ENCODE measurements around the gene TMED9.

Gene TMED9

GRCh38 chr5:177554474-177555111, 37.4 kb upstream of the TMED9 start, which contains the start of gene FAM193B:
TSS of gene FAM193B (minus strand) at chr5:177554563. CDS start at chr5:177554458, 105 bp downstream.
- no peaks in the 10 kb centered on the region for H3K9me2 ChIP-seq (replicated peaks; ENCODE audit: insufficient read depth, low read length)
- peak within 1 kb of the TSS; percentile 96 for H3K4me2 ChIP-seq (ENCODE audit: low read depth, low read length)
- H3K9me3 ChIP-seq (replicated peaks; ENCODE audit: insufficient read depth, low read length): no peaks in the 10 kb centered on the region
- TF ChIP-seq, protein P1, sequence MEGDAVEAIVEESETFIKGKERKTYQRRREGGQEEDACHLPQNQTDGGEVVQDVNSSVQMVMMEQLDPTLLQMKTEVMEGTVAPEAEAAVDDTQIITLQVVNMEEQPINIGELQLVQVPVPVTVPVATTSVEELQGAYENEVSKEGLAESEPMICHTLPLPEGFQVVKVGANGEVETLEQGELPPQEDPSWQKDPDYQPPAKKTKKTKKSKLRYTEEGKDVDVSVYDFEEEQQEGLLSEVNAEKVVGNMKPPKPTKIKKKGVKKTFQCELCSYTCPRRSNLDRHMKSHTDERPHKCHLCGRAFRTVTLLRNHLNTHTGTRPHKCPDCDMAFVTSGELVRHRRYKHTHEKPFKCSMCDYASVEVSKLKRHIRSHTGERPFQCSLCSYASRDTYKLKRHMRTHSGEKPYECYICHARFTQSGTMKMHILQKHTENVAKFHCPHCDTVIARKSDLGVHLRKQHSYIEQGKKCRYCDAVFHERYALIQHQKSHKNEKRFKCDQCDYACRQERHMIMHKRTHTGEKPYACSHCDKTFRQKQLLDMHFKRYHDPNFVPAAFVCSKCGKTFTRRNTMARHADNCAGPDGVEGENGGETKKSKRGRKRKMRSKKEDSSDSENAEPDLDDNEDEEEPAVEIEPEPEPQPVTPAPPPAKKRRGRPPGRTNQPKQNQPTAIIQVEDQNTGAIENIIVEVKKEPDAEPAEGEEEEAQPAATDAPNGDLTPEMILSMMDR (IDR thresholded peaks at IDR 0.05; ENCODE audit: low read length): peak; percentile 34
- no peak for TF ChIP-seq EZH2phosphoT487 (IDR thresholded peaks at IDR 0.05; ENCODE audit: low read length)
- H3K9ac ChIP-seq (ENCODE audit: low read length): peak within 1 kb of the TSS; percentile 63
- H3K27me3 ChIP-seq (replicated peaks; ENCODE audit: insufficient read depth, low read length): no peaks in the 10 kb centered on the region
- peaks cover 7% of the 10 kb centered on the region for H3K4me1 ChIP-seq (ENCODE audit: low read length)
- H3K79me2 ChIP-seq (ENCODE audit: low read length): peaks cover 50% of the 10 kb centered on the region
- DNase-seq: peak; percentile 93
- peak within 1 kb of the TSS; percentile 90 for H3K4me3 ChIP-seq (ENCODE audit: low read length)
- no peaks in the 10 kb centered on the region for H3F3A ChIP-seq (ENCODE audit: insufficient read depth, low read length)
- no peak within 1 kb of the TSS for H3K27ac ChIP-seq (ENCODE audit: low read length)
- H2AFZ ChIP-seq (ENCODE audit: low read length): peak within 1 kb of the TSS; percentile 98
- H3K36me3 ChIP-seq (replicated peaks; ENCODE audit: insufficient read depth, low read length): no peaks in the 10 kb centered on the region
- H4K20me1 ChIP-seq (ENCODE audit: insufficient read depth, low read length): peaks cover 8% of the 10 kb centered on the region; the same call in 1 of the 2 replicates

DNA sequence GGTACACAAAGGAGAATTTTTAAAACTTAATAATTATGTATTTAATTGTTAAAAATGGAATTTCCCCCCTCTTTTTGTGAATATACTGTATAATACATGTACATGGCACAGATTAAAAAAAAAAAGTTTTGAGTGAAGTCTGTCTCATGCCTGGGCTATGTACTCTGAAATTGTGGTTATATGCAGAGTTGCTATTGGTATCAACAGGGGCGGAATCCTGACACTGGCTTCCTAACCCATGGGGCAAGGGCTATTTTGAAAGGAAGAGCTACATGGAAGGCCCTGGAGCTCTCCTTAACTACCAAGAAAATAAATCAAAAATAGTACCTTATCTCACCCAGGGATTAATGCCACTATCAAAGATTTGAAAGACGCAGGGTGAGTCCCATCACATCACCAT, 36.8 kb upstream of the TMED9 start:
- Histone ChIP-seq H3K79me2 (ENCODE audit: low read length) (peaks cover 44% of the 10 kb centered on the region), H3K27me3 (replicated peaks; ENCODE audit: insufficient read depth, low read length) (no peaks in the 10 kb centered on the region), H3K4me1 (ENCODE audit: low read length) (peaks cover 7% of the 10 kb centered on the region), H3K4me2 (ENCODE audit: low read depth, low read length) (peak overlapping the region; percentile 96), H3K36me3 (replicated peaks; ENCODE audit: insufficient read depth, low read length) (no peaks in the 10 kb centered on the region), H3K9ac (ENCODE audit: low read length) (no peak overlapping the region), H3K4me3 (ENCODE audit: low read length) (peak overlapping the region; percentile 90), H3K27ac (ENCODE audit: low read length) (no peak overlapping the region), H3F3A (ENCODE audit: insufficient read depth, low read length) (no peaks in the 10 kb centered on the region), H3K9me2 (replicated peaks; ENCODE audit: insufficient read depth, low read length) (no peaks in the 10 kb centered on the region), H4K20me1 (ENCODE audit: insufficient read depth, low read length) (peaks cover 4% of the 10 kb centered on the region; the same call in 1 of the 2 replicates), H3K9me3 (replicated peaks; ENCODE audit: insufficient read depth, low read length) (no peaks in the 10 kb centered on the region), H2AFZ (ENCODE audit: low read length) (peak overlapping the region; percentile 98; the same call in 1 of the 2 replicates)
- no peak for DNase-seq
- TF ChIP-seq, protein P1 (IDR thresholded peaks at IDR 0.05; ENCODE audit: low read length): no peak
- TF ChIP-seq EZH2 (optimal IDR thresholded peaks at IDR 0.05; ENCODE audit: low read depth, low read length): no peak
- no peak for TF ChIP-seq EZH2phosphoT487 (IDR thresholded peaks at IDR 0.05; ENCODE audit: low read length)

DNA sequence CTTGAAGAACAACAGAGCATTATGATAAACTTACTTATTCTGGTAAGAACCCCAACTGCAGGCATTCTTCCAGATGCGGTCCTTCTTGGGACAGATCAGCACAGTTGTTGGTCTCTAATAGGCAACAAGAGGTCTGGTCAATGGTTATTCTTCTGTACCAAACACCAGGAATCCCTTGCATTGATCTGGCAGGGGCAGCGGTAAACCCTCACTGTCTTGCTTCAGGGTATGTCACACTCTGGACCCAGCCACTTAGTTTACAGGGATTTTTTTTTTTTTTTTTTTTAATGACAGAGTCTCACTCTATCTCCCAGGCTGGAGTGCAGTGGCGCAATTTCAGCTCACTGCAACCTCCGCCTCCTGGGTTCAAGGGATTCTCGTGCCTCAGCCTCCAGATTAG, 36.3 kb upstream of the TMED9 start:
- no peak overlapping the region for H3K4me2 ChIP-seq (ENCODE audit: low read depth, low read length)
- peaks cover 7% of the 10 kb centered on the region for H3K4me1 ChIP-seq (ENCODE audit: low read length)
- H3K79me2 ChIP-seq (ENCODE audit: low read length): peaks cover 40% of the 10 kb centered on the region
- peaks cover 4% of the 10 kb centered on the region; the same call in 1 of the 2 replicates for H4K20me1 ChIP-seq (ENCODE audit: insufficient read depth, low read length)
- no peaks in the 10 kb centered on the region for H3K9me2 ChIP-seq (replicated peaks; ENCODE audit: insufficient read depth, low read length)
- no peak overlapping the region for H2AFZ ChIP-seq (ENCODE audit: low read length)
- H3F3A ChIP-seq (ENCODE audit: insufficient read depth, low read length): no peaks in the 10 kb centered on the region
- H3K4me3 ChIP-seq (ENCODE audit: low read length): no peak overlapping the region
- TF ChIP-seq EZH2 (optimal IDR thresholded peaks at IDR 0.05; ENCODE audit: low read depth, low read length) (no peak), EZH2phosphoT487 (IDR thresholded peaks at IDR 0.05; ENCODE audit: low read length) (no peak)
- TF ChIP-seq, protein P1 (IDR thresholded peaks at IDR 0.05; ENCODE audit: low read length): no peak
- no peaks in the 10 kb centered on the region for H3K27me3 ChIP-seq (replicated peaks; ENCODE audit: insufficient read depth, low read length)
- H3K27ac ChIP-seq (ENCODE audit: low read length): no peak overlapping the region
- DNase-seq: no peak
- no peaks in the 10 kb centered on the region for H3K36me3 ChIP-seq (replicated peaks; ENCODE audit: insufficient read depth, low read length)
- H3K9ac ChIP-seq (ENCODE audit: low read length): no peak overlapping the region
- H3K9me3 ChIP-seq (replicated peaks; ENCODE audit: insufficient read depth, low read length): no peaks in the 10 kb centered on the region
